Measurements from ENCODE around the gene MUSK.
"Not testable (repeated sequence)": the region's sequence is repeated elsewhere in the genome, so short reads cannot be mapped to it uniquely, and the experiment has no call there.

MUSK gene

GRCh38 chr9:110691002-110691549 is 22.5 kb downstream of the MUSK start:
- DNase-seq (ENCODE audit: low read depth in 2 of 2): no peak

- not testable (repeated sequence) for DNase-seq (ENCODE audit: low read depth in 2 of 2)
Observed at GRCh38 chr9:110695846-110696245, 27.3 kb downstream of the MUSK start.

DNA sequence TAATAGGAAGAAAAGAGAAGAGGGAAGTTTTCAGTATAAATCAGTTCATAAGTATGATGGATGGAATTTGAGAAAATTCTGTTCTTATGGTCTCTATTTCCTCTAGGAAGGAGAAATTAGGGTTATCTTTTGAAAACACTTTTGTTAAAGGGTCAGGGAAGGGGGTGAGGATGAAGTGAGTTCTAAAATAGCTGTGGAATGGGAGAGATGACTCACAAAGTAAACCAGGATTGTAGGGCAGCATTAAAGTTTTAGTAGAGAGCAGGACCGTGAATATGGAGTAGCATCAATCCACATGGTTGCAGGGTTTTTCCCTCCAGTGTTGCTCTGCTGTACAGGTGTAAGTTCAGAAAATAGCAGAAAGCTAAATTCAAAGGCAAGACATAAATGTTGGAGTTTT is 32.4 kb downstream of the MUSK start:
- no peak for DNase-seq (ENCODE audit: low read depth in 2 of 2)

- DNase-seq (ENCODE audit: low read depth in 2 of 2): no peak
Observed at GRCh38 chr9:110703669-110704068, 35.1 kb downstream of the MUSK start.

- no peak for DNase-seq (ENCODE audit: low read depth in 2 of 2)
Observed at GRCh38 chr9:110707419-110707818, 38.8 kb downstream of the MUSK start.

GRCh38 chr9:110710420-110710819 is 41.8 kb downstream of the MUSK start:
- DNase-seq (ENCODE audit: low read depth in 2 of 2): no peak

- no peak for DNase-seq (ENCODE audit: low read depth in 2 of 2)
Observed at GRCh38 chr9:110712955-110713354, 44.4 kb downstream of the MUSK start.

GRCh38 chr9:110714314-110714713 is 45.7 kb downstream of the MUSK start:
- no peak for DNase-seq (ENCODE audit: low read depth in 2 of 2)

DNA sequence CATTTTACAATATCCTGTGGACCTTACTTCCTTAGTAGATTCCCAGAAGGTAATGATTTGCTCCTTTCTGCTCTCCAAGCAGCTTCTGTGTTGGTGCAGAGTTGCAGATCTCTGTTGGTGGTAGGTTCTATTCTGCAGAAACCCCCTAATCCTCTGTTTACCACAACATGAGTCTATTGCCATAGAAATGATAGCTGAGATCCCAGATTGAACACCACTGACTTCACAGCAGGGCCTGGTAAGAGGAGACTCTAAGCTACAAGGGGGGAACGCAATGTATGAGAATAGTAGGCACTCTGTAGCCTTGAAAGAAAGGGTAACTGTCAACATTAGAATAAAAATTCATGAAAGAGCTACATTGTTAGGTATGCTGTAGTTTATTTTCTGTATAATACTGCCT is 59.5 kb downstream of the MUSK start:
- no peak for DNase-seq (ENCODE audit: low read depth in 2 of 2)

DNA sequence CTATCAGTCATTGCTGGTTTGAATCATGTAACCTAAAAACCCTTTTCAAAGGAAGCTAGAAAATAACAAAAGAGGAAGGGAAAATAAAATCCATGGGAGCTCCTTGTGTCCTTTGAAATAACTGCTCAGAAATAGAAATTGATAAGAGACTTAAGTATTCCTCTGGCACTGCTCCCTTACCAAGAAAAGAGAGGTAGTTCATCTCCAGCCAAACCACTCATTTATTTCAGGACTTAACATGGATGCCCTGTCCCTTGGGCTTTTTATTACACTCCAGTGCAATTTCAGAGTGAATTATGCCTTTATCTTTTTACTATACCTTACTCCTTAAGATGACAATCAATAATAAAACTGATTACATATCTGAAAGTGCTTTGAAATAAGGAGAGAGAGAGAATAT is 61.0 kb downstream of the MUSK start:
- DNase-seq (ENCODE audit: low read depth in 2 of 2): no peak

DNA sequence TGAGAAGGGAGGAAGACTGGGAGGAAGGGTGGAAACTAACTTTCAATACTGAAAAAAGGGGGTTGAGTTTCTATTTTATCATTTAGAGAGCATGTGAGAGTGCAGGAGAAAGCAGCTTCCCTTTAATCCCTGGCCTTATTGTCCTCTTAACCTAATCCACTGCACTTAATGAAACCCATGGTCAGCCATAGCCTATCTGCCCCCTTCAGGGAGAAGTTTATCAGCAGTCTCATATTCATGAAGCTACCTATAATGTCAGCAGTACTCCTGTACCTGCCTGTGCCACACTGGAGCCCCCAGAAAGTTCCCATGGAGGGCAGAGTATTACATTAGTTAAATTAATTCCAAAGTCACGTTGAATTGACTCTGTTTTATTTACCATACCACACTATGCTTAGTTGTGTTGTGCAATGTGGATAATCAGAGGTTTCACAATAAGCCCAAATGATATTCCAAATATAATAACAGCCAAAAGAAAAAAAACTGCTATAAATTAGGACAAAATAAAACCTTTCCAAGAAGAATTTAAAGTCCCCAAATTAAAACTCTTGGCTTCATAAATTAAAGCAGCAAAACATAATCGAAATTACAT is 62.9 kb downstream of the MUSK start:
- DNase-seq (ENCODE audit: low read depth in 2 of 2): no peak

DNA sequence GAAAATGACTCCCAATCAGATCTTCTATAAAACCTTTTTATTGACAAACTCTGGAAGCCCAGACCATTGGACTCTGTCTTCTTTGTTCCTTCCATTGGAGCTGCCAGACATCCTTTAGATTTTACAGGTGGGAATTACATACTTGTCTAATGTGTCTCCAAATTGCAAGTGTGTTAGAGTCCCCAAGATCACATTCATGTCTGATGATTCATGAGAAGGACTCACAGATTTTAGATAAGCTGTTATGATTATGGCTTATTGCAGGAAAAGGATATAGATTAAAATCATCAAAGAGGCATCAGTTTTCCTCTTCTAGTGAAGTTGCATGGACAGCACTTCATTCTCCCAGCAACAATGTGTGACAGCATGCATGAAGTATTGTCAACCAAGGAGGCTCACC is 70.4 kb downstream of the MUSK start:
- no peak for DNase-seq (ENCODE audit: low read depth in 2 of 2)

GRCh38 chr9:110742741-110743371 is 74.3 kb downstream of the MUSK start:
- no peak for DNase-seq (ENCODE audit: low read depth in 2 of 2)

- no peak for DNase-seq (ENCODE audit: low read depth in 2 of 2)
Observed at GRCh38 chr9:110744715-110745384, 76.3 kb downstream of the MUSK start.

DNA sequence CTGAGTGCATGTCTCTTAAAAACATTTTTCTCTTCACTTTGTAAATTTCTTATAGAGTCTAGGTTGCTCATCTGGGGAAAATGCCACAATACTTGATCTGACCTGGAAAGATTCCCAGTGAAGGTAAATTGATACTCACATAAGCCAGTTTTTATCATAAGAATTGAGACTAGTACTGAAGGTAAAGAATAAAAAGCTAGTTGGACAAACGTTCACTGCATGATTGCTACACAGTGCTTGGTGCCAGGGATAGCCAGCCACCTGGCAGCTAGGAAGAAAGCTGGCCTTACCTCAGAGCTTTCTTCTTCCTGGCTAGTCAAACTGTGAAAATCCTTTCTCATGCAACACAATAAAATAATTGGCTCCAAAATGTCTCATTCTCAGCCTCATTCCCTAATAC is 77.1 kb downstream of the MUSK start:
- DNase-seq (ENCODE audit: low read depth in 2 of 2): no peak

DNA sequence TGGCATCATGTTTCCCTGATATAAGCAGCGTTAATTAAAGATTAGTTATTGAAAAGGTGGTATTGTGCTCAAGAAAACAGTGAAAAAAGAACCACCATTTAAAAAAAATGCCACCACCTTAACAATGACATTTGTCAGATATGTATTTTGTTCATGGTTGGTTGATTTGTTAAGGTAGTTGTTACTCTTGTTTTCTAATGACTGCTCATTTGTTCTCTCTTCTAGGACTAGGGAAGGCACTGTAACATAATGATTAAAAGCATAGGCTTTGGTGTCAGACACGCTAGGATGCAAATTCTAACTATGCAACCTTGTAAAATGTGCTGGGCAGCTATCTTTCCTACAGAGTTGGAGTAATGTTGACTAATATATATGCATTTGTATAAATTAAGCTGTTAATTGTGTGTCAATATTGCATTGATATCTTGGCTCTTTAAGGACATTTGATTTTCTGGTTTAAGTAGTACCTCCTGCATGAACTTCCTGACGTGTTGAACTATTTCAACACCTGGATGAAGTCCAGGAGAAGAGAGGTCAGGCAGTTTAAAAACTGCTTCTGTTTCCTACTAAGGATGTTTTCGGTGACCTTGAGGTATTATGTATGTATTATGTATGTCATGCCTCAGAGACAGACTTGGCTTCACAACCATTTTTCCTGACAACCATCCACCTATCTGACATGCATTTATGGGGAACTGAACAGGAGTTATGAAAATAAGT is 77.8 kb downstream of the MUSK start:
- DNase-seq (ENCODE audit: low read depth in 2 of 2): no peak

- no peak for DNase-seq (ENCODE audit: low read depth in 2 of 2)
Observed at GRCh38 chr9:110748251-110748893, 79.8 kb downstream of the MUSK start.

GRCh38 chr9:110750272-110750671 is 81.7 kb downstream of the MUSK start:
- DNase-seq (ENCODE audit: low read depth in 2 of 2): no peak

GRCh38 chr9:110751971-110752370 is 83.4 kb downstream of the MUSK start:
- no peak for DNase-seq (ENCODE audit: low read depth in 2 of 2)

GRCh38 chr9:110752766-110753165 is 84.2 kb downstream of the MUSK start:
- DNase-seq (ENCODE audit: low read depth in 2 of 2): no peak

DNA sequence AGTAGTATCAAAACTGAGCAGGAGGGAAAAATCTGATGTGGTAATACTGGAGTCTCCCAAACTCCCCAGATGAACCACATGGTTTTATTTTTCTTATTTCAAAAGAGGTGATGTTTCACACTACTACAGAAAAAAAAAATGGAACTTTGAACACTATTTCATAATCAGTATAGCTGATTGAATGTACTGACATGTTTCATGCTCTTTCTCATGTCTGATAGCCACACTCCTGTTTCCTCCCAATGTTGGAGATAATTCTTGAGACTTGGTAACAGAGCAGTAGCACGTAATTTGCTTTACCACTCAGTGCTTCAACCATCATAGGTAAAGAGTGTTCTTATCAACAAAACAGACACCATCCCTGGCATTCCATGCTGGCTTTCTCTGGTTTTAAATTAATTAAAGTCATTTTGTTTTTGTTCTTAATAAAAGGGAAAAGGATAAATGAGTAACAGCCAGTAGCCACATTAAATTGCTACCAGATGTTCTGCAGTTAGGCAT is 85.2 kb downstream of the MUSK start:
- DNase-seq (ENCODE audit: low read depth in 2 of 2): no peak

DNA sequence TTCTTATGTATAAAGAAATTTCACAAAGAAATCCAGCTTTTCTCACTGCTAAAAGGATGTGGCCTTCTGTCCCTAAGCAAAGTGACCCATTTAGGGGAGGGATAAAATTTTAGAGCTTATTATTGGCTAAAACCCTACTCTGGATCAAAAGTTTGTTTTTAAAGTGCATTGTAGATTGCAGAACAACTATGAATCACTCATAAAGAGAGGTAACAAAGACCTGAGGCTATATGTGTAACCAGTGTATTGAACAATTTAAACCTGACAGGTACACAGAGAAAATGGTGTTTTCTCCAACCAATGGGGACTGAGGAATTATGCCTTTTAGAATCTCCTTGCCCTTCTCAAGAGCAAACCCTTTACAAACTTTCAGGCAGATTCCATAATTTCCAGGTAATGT is 86.6 kb downstream of the MUSK start:
- no peak for DNase-seq (ENCODE audit: low read depth in 2 of 2)
